22Rv1 (cell line): ENCODE results near the gene MTRF1.

Source experiments
- H3K27ac ChIP-seq: fragments of 450-650 bp; 2 replicates; pipeline ENCODE4 v1.5.1; 2017
- CTCF ChIP-seq: fragments of 450-650 bp; IDR thresholded peaks from 2 replicates; pipeline ENCODE4 v1.5.1; 2017; ENCODE audit warnings: mild to moderate bottlenecking
- ZFX ChIP-seq: fragments of 450-650 bp; IDR thresholded peaks from 2 replicates; pipeline ENCODE4 v1.6.1; 2017; ENCODE audit warnings: antibody characterized with exemption, borderline replicate concordance

Gene MTRF1

GRCh38 chr13:41220401-41220800 lies 43.0 kb downstream of the MTRF1 start:
- H3K27ac ChIP-seq, result no peak overlapping the region
- TF ChIP-seq ZFX (no peak), CTCF (no peak)

- no peak for TF ChIP-seq ZFX
- TF ChIP-seq CTCF, result no peak
- peak overlapping the region; percentile 48 for H3K27ac ChIP-seq
These were observed 47.2 kb downstream of the MTRF1 start for GRCh38 chr13:41216160-41216559.

GRCh38 chr13:41213919-41214318 lies 49.5 kb downstream of the MTRF1 start:
- TF ChIP-seq CTCF, result no peak
- no peak overlapping the region for H3K27ac ChIP-seq

GRCh38 chr13:41213316-41213715 lies 50.1 kb downstream of the MTRF1 start:
- no peak for TF ChIP-seq CTCF
- TF ChIP-seq ZFX, result no peak
- no peak overlapping the region for H3K27ac ChIP-seq

- H3K27ac ChIP-seq, result no peak overlapping the region
- TF ChIP-seq CTCF, result no peak
- TF ChIP-seq ZFX, result no peak
These were observed 50.5 kb downstream of the MTRF1 start for GRCh38 chr13:41212881-41213280.

- TF ChIP-seq ZFX (no peak), CTCF (no peak)
- H3K27ac ChIP-seq, result no peak overlapping the region
These were observed 52.3 kb downstream of the MTRF1 start for GRCh38 chr13:41211062-41211461.

- no peak overlapping the region for H3K27ac ChIP-seq
- TF ChIP-seq ZFX (no peak), CTCF (no peak)
These were observed 56.9 kb downstream of the MTRF1 start for GRCh38 chr13:41206467-41206866.
